NT2/D1 (cell line): ENCODE measurements around the gene VTI1A.

Experiments
- DNase-seq: peaks from one replicate; pipeline ENCODE4 v3.0.0-alpha.2; 2011; ENCODE audit warnings: low read depth, low spot score
- H3K27me3 ChIP-seq: 2 replicates; pipeline ENCODE4 v1.6.0; 2011; ENCODE audit warnings: mild to moderate bottlenecking; ENCODE audit not compliant: insufficient read length, insufficient read depth
- H3K36me3 ChIP-seq: 2 replicates; pipeline ENCODE4 v1.6.1; 2011; ENCODE audit warnings: mild to moderate bottlenecking, low read length, mixed read lengths; ENCODE audit not compliant: insufficient read depth, insufficient read length
- H3K4me1 ChIP-seq: 2 replicates; pipeline ENCODE4 v1.5.1; 2011; ENCODE audit not compliant: insufficient read depth, insufficient read length
- H3K4me3 ChIP-seq: 2 replicates; pipeline ENCODE4 v1.5.1; 2011; ENCODE audit warnings: low read depth; ENCODE audit not compliant: insufficient read length
- H3K9ac ChIP-seq: 2 replicates; pipeline ENCODE4 v1.6.0; 2011; ENCODE audit warnings: low read depth; ENCODE audit not compliant: insufficient read length
- H3K9me3 ChIP-seq: 2 replicates; pipeline ENCODE4 v1.5.1; 2011; ENCODE audit warnings: mild to moderate bottlenecking, low read length; ENCODE audit not compliant: insufficient read depth
- SUZ12 ChIP-seq: IDR thresholded peaks from 2 replicates; pipeline ENCODE4 v1.6.1; 2011; ENCODE audit not compliant: insufficient read length, insufficient read depth; ENCODE audit errors: extremely low read depth
- YY1 ChIP-seq: IDR thresholded peaks from 2 replicates; pipeline ENCODE4 v1.6.1; 2011; ENCODE audit not compliant: insufficient read length, insufficient read depth
- ZNF274 ChIP-seq: IDR thresholded peaks from 2 replicates; pipeline ENCODE4 v1.6.1; 2011; ENCODE audit warnings: mild to moderate bottlenecking, low read depth, low read length

The VTI1A gene

DNA sequence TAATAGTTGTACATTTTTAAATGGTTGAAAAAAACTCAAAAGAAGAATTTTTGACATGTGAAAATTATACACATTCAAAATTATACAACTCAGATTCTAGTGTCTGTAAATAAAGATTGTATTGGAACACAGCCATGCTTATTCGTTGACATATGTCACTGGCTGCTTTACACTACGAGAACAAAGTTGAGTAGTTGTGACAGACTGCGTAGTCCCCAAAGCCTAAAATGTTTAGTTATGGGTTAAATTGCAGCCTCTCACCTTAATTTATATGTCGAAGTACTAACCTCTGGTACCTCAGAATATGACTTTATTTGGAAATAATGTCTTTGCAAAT is 358.2 kb downstream of the VTI1A start:
- H3K36me3 ChIP-seq: no peaks in the 10 kb centered on the region
- no peaks in the 10 kb centered on the region; the same call in 1 of the 2 replicates for H3K9me3 ChIP-seq
- no peak for TF ChIP-seq YY1
- no peak for TF ChIP-seq ZNF274
- TF ChIP-seq SUZ12: no peak
- H3K4me3 ChIP-seq: no peak overlapping the region
- H3K27me3 ChIP-seq: no peaks in the 10 kb centered on the region
- DNase-seq: no peak
- no peak overlapping the region for H3K9ac ChIP-seq
- H3K4me1 ChIP-seq: peaks cover 4% of the 10 kb centered on the region

DNA sequence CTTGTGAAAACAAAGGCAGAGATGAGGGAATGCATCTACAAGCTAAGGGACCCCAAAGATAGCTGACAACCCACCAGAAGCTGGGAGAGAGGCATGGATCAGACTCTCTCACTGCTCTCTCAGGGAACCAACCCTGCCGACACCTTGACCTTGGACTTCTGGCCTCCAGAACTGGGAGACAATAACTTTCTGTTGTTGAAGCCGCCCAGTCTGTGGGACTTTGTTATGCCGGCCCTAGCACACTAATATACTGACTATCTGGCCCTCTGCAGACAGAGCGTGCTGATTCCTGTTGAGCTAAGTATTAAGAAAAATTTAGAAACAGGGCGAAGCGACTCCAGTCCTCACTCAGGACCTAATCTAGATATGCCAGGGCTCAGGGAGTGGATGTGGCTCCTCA is 358.7 kb downstream of the VTI1A start:
- DNase-seq: no peak
- no peaks in the 10 kb centered on the region for H3K27me3 ChIP-seq
- H3K4me1 ChIP-seq: peaks cover 7% of the 10 kb centered on the region
- no peak overlapping the region for H3K4me3 ChIP-seq
- H3K9me3 ChIP-seq: peaks cover 4% of the 10 kb centered on the region; the same call in 1 of the 2 replicates
- no peak for TF ChIP-seq YY1
- TF ChIP-seq SUZ12: no peak
- no peak for TF ChIP-seq ZNF274
- no peak overlapping the region for H3K9ac ChIP-seq
- H3K36me3 ChIP-seq: no peaks in the 10 kb centered on the region

DNA sequence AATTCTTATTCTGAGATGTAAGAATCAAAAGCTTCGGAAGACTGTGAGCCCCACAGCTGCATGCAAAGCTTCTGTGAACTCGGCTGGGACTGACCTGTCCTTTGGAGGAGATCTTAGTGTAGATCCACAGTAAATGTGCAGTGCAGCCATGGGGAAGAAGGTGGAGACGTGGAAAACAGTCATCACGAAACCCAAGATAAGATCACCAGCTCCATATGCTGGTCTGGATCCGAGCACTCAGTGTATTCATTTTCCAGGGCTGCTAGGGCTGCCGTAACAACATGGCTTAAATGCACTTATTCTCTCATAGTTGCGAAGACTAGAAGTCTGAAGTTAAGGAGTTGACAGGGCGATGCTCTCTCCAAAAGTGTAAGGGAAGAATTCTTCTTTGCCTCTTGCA is 360.0 kb downstream of the VTI1A start:
- H3K4me3 ChIP-seq: no peak overlapping the region
- no peaks in the 10 kb centered on the region for H3K27me3 ChIP-seq
- TF ChIP-seq ZNF274 (no peak), YY1 (no peak), SUZ12 (no peak)
- no peaks in the 10 kb centered on the region for H3K36me3 ChIP-seq
- H3K4me1 ChIP-seq: peaks cover 10% of the 10 kb centered on the region
- H3K9me3 ChIP-seq: peaks cover 8% of the 10 kb centered on the region; the same call in 1 of the 2 replicates
- no peak overlapping the region for H3K9ac ChIP-seq
- no peak for DNase-seq

DNA sequence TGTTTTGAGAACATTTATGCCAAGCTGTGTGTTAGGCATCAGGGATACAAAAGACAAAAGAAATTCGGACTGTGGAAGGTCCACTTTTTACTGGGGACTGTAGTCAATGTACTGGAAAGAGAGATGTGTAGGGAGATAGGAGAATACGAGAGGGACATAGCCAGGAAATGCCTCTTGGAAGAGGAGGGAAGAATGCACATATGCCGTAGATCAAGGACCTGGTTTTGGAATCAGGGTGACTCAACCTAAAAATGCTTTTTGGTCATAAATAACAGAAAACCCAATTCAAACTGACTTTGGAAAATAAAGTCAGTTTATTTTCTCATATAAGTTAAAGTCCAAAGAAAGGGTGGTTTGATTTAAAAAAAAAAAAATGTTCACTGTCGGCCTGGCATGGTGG is 362.7 kb downstream of the VTI1A start:
- DNase-seq: no peak
- Histone ChIP-seq H3K27me3 (no peaks in the 10 kb centered on the region), H3K9ac (no peak overlapping the region), H3K9me3 (peaks cover 8% of the 10 kb centered on the region; the same call in 1 of the 2 replicates), H3K4me1 (peaks cover 6% of the 10 kb centered on the region), H3K36me3 (no peaks in the 10 kb centered on the region), H3K4me3 (no peak overlapping the region)
- TF ChIP-seq SUZ12 (no peak), ZNF274 (no peak), YY1 (no peak)

DNA sequence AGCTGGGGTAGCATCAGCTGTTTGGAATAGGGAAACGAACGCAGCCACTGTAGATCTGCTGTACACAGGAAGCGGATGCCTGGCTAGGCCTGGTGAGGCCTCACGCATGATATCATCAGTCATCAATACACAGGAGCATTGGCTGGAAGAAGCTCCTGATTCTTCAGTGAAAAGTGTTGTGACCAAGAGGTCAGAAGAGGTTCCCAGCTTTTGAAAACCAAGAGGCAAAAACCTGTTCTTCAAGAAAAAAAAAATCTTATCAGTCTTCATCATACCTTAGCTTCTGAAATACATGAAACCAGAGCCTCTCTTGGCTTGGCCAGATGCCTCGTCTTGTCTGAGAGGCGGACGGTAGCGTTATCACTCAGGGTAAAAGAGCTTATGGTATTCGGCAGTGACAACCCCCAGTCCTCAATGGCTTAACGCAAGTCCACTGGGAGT is 363.7 kb downstream of the VTI1A start:
- DNase-seq: no peak
- Histone ChIP-seq H3K27me3 (no peaks in the 10 kb centered on the region), H3K9ac (no peak overlapping the region), H3K4me3 (no peak overlapping the region), H3K9me3 (peaks cover 8% of the 10 kb centered on the region; the same call in 1 of the 2 replicates), H3K36me3 (no peaks in the 10 kb centered on the region), H3K4me1 (peaks cover 12% of the 10 kb centered on the region)
- TF ChIP-seq SUZ12 (no peak), ZNF274 (no peak), YY1 (no peak)

DNA sequence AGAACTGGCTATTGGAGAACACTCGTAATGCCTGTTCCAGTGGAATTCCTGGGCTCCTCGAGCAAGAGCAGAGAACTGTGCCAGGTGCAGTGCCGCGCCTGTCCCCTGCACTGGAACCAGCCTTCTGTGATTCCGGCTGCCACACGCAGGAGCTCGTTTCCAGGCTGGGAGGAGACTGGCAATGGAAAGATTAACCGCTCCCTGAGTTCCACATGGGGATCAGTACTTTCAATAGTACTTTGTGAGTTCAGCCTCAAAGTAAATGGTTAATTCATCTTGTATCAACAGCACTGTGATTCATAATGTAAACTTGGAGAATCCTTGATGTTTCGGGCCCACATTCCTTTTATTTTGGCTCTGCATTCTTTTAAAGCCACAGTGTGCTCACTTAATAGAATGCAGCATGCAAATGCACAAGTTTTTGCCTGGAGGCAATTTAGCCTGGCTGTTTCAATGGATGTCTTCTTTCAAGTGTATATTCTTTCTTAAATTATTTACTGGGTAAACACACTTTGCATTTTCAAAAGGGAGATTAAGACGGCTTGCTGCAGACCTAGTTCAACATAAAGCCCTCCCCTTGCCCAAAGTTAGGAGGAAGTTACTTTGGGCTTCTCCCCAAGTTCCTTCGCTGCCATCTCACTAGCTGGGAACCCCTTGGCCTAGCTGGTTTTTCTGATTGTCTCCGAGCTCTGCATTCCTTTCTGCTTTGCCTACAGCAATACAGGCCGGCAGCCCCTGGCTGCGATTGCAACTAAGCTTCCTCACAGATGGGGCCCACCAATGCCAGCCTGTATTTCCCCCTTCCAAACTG is 364.9 kb downstream of the VTI1A start:
- Histone ChIP-seq H3K27me3 (no peaks in the 10 kb centered on the region), H3K4me3 (no peak overlapping the region), H3K9ac (peak overlapping the region; percentile 63), H3K4me1 (peaks cover 12% of the 10 kb centered on the region), H3K36me3 (no peaks in the 10 kb centered on the region), H3K9me3 (peaks cover 8% of the 10 kb centered on the region; the same call in 1 of the 2 replicates)
- no peak for TF ChIP-seq YY1
- peak; percentile 90 for DNase-seq

DNA sequence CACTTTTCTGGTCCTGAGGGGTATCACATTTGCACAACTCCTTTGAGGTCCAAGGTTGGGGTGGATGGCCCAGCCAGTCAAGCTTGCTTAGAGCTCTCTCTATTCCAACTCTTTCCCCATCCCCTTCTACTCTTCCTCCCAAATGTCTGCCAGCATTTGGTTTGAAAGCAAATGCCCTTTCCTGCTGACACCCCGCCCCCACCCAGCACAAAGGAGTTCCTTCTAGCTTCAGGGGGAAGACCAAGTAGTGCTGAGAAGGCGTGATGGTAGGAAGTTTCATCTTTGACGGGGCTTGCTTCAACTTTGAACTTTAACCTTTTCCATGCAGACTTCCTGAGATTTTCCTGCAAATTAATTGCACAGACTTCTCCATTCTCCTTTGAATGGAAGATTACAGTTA is 365.6 kb downstream of the VTI1A start:
- DNase-seq: no peak
- H3K36me3 ChIP-seq: no peaks in the 10 kb centered on the region
- peaks cover 14% of the 10 kb centered on the region for H3K4me1 ChIP-seq
- TF ChIP-seq ZNF274 (no peak), SUZ12 (no peak), YY1 (no peak)
- peaks cover 8% of the 10 kb centered on the region; the same call in 1 of the 2 replicates for H3K9me3 ChIP-seq
- no peaks in the 10 kb centered on the region for H3K27me3 ChIP-seq
- peak overlapping the region; percentile 63 for H3K9ac ChIP-seq
- no peak overlapping the region for H3K4me3 ChIP-seq
